NCI-H1694 treated with DMSO at 0.1 percent for 48 hours (cell line): ENCODE data around the gene PRRX2.
"Not testable (repeated sequence)": the region's sequence is repeated elsewhere in the genome, so short reads cannot be mapped to it uniquely, and the experiment has no call there.

Experiments used
- DNase-seq: peaks from one replicate; lab custom pipeline; 2025; lab: John Stamatoyannopoulos, UW

The PRRX2 gene

GRCh38 chr9:129760784-129761183, 95.3 kb downstream of the PRRX2 start:
- not testable (repeated sequence) for DNase-seq

GRCh38 chr9:129761293-129761900, 96.0 kb downstream of the PRRX2 start:
- DNase-seq = no peak

GRCh38 chr9:129761901-129762369, 96.5 kb downstream of the PRRX2 start:
- no peak for DNase-seq

GRCh38 chr9:129762370-129762984, 97.0 kb downstream of the PRRX2 start:
- DNase-seq = not testable (repeated sequence)

GRCh38 chr9:129762985-129763926, 97.8 kb downstream of the PRRX2 start:
- DNase-seq = no peak

GRCh38 chr9:129765764-129766317, 100.4 kb downstream of the PRRX2 start:
- DNase-seq = no peak

- no peak for DNase-seq
These were observed 103.0 kb downstream of the PRRX2 start for GRCh38 chr9:129768486-129768885.

GRCh38 chr9:129769669-129770068, 104.2 kb downstream of the PRRX2 start:
- DNase-seq = no peak

GRCh38 chr9:129770741-129771140, 105.3 kb downstream of the PRRX2 start:
- no peak for DNase-seq
